GM10847 (cell line): ENCODE results near the gene GPAM.

ENCODE experiments used
- POLR2A ChIP-seq: IDR thresholded peaks from 2 replicates; pipeline ENCODE4 v1.6.1; 2011; ENCODE audit not compliant: insufficient read length; ENCODE audit errors: extremely low read depth

Gene GPAM

GRCh38 chr10:112221545-112221944, 38.0 kb upstream of the GPAM start:
- no peak for TF ChIP-seq POLR2A

- no peak for TF ChIP-seq POLR2A
Observed at GRCh38 chr10:112218960-112219359, 35.4 kb upstream of the GPAM start.

- TF ChIP-seq POLR2A: no peak
Observed at GRCh38 chr10:112218036-112218390, 34.4 kb upstream of the GPAM start.

- TF ChIP-seq POLR2A: no peak
Observed at GRCh38 chr10:112217386-112218035, 33.9 kb upstream of the GPAM start.

GRCh38 chr10:112216966-112217365, 33.4 kb upstream of the GPAM start:
- TF ChIP-seq POLR2A: no peak

GRCh38 chr10:112216151-112216550, 32.6 kb upstream of the GPAM start:
- TF ChIP-seq POLR2A: no peak

GRCh38 chr10:112215342-112215774, 31.8 kb upstream of the GPAM start:
- TF ChIP-seq POLR2A: no peak

- TF ChIP-seq POLR2A: no peak
Observed at GRCh38 chr10:112214298-112214926, 30.8 kb upstream of the GPAM start.

GRCh38 chr10:112213836-112214235, 30.3 kb upstream of the GPAM start:
- no peak for TF ChIP-seq POLR2A

- TF ChIP-seq POLR2A: no peak
Observed at GRCh38 chr10:112213098-112213823, 29.7 kb upstream of the GPAM start.

- no peak for TF ChIP-seq POLR2A
Observed at GRCh38 chr10:112210666-112211065, 27.1 kb upstream of the GPAM start.

GRCh38 chr10:112209684-112210131, 26.1 kb upstream of the GPAM start:
- no peak for TF ChIP-seq POLR2A

GRCh38 chr10:112208997-112209396, 25.4 kb upstream of the GPAM start:
- TF ChIP-seq POLR2A: no peak

- no peak for TF ChIP-seq POLR2A
Observed at GRCh38 chr10:112208292-112208691, 24.7 kb upstream of the GPAM start.

- TF ChIP-seq POLR2A: no peak
Observed at GRCh38 chr10:112203328-112204076, 19.9 kb upstream of the GPAM start.
